GM19455 (cell line): ENCODE data around the gene TBXA2R.

Source experiments
- ATAC-seq: cut with Tn5 transposase; IDR thresholded peaks from one replicate; pipeline ENCODE4 v1.9.1; 2021; ENCODE audit not compliant: unreplicated experiment

The TBXA2R gene

DNA sequence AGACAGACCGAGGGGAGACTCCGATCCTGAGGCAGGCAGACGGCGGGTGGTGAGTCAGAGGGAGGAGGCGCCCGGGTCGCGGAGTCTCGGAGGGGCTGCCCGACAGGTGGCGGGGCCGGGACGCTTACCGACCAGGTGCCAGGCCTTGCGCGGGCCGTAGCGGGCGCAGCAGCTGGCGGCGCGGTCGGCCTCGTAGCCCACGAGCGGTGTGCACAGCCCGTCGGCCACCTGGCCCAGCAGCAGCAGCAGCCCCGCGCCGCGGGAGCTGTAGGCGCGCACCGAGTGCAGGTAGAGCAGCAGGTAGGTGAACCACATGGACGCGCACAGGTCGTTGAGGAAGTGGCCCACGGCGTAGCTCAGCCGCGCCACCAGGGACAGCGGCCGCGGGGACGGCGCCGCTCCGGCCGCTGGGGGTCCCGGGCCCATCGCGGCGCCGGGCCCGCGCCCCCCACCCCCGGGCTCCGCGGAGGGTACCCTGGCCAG is 49.7 kb downstream of the TBXA2R start:
- peak; percentile 35 for ATAC-seq

DNA sequence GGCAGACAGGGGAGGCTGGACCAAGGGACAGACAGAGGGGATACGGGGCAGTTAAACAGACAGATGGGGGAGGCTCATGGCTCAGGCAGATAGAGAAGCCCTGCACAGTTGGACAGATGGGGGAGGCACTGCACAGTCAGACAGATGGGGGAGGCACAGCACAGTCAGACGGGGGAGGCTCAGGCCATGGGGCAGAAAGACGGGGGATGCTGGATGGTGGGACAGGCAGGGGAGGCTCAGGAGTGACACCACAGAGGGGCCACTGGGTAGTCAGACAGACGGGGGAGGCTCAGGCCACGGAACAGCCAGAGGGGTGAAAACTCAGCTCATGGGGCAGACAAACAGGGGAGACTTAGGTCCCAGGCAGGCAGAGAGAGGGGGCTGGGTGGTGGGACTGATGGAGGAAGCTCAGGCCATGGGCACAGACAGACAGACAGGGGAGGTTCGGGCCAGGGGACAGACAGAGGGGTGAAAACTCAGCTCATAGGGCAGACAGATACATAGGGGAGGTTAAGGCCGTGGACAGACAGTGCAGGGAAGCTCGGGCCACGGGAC is 50.2 kb downstream of the TBXA2R start:
- ATAC-seq: no peak

DNA sequence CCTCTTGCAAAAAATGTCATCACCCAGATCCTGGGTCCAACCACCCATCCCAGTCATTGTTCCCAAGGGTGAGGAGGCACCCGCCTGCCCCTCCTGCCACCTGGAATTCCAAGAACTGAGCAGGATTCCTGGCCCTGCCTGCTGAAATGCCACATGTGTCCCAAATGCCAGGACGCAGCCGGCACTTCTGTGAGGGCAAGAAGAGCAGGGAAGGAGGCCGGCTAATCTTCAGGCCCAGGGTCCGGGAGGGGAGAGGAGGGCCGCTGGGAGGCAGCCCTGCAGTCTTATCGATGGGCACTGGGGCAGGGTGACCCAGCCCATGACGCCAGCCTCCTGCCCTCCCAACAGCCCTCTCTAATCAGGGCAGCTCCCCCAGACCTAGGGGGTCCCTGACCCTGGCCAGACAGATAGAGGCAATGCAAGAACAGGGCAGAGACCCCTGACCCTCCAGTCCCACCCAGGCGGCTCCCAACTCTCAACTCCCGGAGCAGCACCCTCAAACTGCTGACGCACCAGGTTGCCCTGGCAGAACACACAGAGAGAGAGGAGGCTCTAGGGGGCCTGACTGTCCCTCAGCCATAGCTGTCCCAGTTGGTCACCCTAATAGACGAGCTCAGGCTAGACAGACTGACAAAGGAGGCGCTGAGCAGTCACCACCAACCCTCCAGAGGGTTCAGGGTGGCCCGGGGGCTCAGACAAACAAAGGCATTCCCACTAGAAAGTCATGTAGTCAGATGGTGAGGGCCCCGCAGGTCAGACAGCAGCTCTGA is 50.8 kb downstream of the TBXA2R start:
- ATAC-seq: no peak

DNA sequence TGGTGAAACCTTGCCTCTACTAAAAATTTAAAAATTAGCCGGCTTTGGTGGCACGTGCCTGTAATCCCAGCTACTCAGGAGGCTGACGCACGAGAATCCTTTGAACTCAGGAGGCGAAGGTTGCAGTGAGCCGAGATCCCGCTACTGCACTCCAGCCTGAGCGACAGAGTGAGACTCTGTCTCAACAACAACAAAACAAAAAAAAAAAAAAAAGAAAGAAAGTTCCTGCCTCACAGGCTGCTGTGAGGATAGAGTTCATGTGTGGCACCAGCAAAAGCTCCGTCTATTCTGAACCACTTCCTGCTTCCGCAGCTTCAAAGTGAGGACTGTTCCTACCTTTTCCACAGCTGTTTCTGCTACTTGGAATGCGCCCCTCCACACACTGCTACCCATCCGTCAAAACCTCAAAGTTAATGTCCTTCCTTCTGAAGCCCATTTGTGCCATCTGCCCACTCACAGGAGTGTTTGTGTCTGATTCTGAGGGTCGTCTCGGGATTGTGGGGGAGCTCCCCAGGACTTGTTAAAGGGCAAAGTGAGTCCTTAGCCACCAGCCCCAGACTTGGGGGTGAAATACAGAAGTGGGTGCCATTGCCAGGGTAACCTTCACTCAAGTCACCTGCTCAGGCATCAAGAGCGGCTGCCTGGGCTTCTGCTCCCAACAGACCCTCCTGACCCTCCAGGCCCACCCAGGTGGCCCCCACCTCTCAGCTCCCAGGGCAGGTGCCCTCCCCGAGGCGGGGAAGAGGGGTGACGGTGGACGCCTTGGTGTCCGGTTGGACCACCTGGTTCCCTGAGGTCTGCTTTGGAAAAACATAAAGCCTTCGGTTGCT is 52.2 kb downstream of the TBXA2R start:
- no peak for ATAC-seq

DNA sequence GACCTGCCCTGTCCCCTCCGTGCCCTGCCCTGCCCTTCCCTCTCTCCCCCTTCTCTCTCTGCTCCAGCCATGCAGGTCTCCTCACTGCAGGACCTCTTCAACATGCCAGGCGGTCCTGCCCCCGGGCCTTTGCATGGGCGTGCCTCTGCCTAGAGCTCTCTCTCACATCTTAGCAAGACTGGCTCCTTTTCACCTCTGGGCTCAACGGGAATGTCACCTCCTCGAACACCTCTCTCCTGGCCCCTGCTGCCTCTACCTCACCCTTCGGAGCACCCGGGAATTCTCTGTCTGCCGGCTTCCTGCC is 54.9 kb downstream of the TBXA2R start:
- no peak for ATAC-seq

DNA sequence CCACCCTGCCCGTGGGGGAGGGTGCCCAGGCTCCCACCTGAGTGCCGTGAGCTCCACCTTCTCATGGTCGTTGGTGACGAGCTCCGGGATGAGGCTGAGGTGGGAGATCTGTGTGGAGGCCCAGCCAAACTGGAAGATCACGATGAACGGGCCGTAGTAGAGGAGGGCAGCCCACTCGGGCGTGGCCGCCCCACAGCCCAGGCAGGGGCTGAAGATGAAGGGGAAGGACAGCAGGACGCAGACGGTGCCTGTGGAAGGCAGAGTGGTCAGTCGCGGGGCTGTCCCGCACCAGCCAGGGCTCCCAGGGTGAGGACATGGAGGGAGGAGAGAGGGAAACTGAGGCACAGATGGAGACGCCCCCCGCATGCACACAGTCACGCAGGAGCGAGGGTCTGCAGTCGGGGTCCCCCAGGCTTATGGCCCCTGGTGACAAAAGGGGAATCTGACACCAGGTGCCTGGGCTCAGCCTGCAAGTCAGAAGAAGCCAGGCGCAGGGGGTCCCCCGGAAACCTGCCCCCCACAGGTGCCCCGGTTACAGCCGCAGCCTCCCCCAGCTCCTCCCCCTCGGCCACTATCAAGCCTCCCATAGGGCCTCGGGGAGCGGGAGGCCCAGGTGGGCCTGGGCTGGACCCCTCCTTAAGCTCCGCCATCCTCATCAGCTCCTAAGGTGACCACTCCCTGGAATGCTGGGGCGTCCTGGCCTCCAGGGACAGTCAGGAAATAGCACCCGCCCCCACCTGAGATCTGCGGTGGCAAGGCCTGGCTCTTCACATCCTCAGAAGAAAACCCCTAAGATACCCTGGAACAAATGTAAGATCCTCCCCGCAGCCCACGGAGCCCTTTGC is 55.5 kb downstream of the TBXA2R start:
- no peak for ATAC-seq

DNA sequence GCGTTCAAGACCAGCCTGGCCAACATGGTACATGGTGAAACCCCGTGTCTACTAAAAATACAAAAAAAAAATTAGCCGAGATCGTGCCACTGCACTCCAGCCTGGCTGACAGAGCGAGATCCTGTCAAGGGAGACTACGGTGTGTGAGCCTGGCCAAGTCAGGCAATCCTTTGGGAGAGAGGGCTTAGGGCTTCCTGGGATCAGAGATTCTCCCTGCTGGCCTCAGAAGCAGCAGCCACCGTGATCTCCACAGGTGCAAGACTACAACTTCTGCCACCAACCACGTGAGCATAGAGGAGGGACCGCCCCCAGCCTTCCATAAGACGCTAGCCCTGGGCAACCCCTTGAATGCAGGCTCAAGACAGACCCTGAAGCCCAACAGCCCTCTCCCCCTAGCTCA is 56.9 kb downstream of the TBXA2R start:
- ATAC-seq: no peak

DNA sequence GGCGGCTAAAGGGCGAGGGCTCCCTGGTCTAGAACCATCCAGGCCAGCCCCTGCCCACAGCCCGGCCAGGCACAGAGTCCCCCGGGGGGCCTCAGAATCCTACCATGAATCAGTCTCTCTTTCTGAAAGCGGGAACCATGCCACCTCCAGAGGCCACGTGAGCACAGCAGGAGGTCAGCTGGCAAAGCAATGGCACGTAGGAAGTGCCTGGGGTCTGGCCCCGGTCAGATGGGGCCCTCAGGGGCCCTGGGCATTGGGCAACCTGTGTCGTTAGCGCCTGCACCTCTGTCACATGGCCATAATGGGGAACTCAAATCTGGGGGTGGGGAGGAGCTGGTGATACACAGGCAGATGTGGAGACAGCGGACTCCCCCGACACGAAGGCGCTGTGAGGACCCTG is 58.1 kb downstream of the TBXA2R start:
- no peak for ATAC-seq

DNA sequence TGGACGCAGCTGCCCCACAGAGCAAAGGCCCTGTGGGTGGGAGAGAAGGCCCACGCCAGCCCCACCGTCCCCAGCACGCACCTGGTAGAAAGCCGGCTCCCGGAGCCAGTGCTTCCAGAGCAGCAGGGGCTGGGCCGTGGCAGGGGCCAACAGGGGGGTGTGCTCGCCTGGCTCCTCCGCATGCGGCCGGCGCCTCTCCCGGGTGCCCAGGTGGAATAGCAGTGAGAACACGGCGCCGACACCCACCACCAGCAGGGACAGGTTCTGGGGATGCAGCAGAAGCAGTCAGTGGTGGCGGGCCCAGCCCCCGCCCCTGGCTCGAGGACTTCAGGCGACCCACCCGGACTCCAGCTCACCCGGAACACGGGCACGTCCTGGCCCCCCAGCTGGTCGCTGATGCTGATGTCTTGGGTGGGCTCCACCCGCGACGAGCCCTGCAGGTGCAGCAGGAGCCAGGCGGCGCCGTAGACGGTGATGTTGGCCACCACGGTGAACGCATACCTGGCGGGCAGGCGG is 58.9 kb downstream of the TBXA2R start:
- no peak for ATAC-seq

DNA sequence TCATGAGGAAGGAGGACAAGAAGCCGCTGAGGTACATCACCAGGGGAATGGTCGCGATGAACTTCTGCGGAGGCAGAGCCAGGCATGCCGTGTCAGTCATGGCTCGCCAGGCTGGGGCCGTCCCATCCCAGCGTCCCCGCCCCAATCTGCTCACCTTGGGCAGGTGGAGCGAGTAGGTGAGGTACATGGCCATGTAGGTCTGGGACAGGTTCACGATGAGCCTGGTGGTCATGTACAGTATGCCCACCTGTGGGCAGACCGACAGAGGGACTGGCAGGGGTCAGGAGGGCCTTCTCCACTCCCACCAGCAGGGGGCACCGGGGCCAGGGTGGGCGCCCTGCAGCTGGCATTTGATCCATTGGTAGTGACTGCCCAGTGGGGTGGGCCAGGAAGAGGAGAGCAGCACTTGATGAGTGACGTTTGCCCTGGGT is 59.4 kb downstream of the TBXA2R start:
- ATAC-seq: no peak

DNA sequence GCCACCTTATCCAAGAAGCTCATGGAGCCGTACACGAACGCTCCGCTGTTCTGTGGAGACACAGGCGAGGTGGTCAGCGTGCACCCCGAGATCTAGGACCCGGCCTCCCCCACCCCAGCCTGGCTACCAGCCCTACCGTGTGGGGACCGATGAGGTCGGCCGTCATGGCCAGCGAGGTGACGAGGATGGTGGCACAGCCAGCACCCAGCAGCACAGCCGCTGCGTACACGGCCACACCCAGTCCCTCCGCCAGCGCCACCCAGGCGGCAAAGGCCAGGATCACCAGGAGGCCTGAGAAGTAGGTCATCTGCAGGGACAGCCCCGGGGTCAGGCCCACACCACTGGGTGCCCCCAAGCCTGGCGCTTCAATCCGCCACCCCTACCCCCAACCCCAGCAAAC is 60.6 kb downstream of the TBXA2R start:
- ATAC-seq: no peak

DNA sequence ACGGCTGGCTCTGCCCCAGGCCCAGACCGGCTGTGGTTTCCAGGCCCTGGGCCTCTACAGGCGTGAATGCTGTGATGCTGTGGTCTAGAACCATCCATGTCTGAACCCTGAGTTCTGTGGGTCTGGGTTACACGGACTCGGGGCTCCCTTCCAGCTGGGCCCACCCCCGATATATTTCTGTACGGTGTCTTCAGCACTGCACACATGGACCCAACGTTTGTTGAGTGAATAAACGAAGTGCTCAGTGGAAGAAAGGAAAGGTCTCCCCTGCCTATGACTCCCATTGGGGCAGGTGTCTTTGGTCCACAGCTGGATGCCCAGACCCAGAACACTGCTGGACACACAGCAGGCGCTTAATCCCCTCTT is 61.0 kb downstream of the TBXA2R start:
- no peak for ATAC-seq

DNA sequence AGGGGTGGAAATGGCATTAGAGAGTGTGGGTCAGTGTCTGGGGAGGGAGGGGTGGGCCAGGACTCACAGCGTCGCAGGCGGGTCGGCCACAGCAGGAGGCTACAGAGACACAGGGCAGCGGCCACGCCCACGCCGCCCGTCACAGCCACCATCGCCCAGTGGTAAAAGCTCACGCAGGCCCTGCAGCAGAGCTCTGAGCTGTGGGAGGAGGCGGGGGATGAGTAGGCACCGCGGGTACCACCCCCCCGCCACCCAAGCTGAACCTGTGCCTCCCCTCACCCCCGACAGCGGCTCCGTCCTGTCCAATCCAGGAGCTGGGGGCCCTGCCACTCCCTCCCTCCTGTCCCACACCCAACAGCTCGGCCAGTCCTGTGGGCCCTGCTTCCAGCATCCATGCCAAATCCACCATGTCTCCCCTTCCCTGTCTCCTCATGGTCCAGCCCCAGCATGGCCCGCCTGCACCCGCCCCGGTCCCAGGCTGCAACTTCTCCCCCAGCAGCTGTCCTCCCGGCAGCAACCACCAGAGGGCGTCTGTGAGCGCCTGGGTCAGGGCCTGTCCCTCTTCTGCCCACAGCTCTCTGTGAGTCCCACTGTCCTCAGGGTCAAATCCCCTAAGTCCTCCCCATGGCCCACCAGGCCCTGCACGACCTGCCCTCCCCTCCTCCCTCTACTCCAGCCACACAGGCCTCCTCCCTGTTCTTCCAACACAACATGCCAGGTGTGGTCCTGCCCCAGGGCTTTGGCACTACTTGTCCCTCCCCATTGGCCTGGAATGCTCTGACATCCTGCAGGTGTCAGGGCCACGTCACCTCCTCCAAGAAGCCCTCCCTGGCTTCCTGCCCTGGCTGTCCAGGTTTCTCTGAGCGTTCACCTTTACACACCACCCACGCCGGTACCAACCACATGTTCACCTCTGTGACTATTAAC is 61.7 kb downstream of the TBXA2R start:
- ATAC-seq: no peak
